Measurements from ENCODE around the gene GET4. TPM values are rescaled to one million over a fixed set of nuclear protein-coding genes. Genes with fewer than 3 reads are reported as not detected.

Gene GET4
- total RNA-seq, 1 experiment from 2014 or later = 96.7 TPM

GRCh38 chr7:834277-834676 lies 42.1 kb upstream of the GET4 start:
- CTCF ChIA-PET = no interaction called here
- POLR2A ChIA-PET (ENCODE audit: unreplicated experiment) = no interaction called here

GRCh38 chr7:835021-835420 lies 41.3 kb upstream of the GET4 start:
- Histone ChIP-seq H4K20me1 (ENCODE audit: low read length) (no peaks in the 10 kb centered on the region), H3F3A (ENCODE audit: low read length, unreplicated experiment) (no peaks in the 10 kb centered on the region), H3K9me3 (ENCODE audit: low read length) (no peaks in the 10 kb centered on the region), H3K36me3 (ENCODE audit: low read depth, low read length) (peaks cover 18% of the 10 kb centered on the region), H3K27ac (ENCODE audit: low read length) (peak overlapping the region; percentile 86), H3K4me1 (ENCODE audit: insufficient read depth, low read length) (peaks cover 56% of the 10 kb centered on the region), H3K79me2 (ENCODE audit: low read length) (peaks cover 77% of the 10 kb centered on the region), H3K9me2 (replicated peaks; ENCODE audit: low read length) (no peaks in the 10 kb centered on the region), H2AFZ (ENCODE audit: low read length) (no peak overlapping the region), H3K4me2 (ENCODE audit: low read length) (no peak overlapping the region), H3K4me3 (ENCODE audit: low read length) (no peak overlapping the region), H3K9ac (ENCODE audit: low read length) (no peak overlapping the region), H3K27me3 (ENCODE audit: low read length) (no peaks in the 10 kb centered on the region)
- ATAC-seq (no peak), DNase-seq (no peak)
- TF ChIP-seq CTCF (conservative IDR thresholded peaks at IDR 0.05; ENCODE audit: low read depth, low read length) = no peak
- no peak for TF ChIP-seq EZH2 (IDR thresholded peaks at IDR 0.05; ENCODE audit: low read length, unreplicated experiment)
- no peak for TF ChIP-seq EZH2phosphoT487 (IDR thresholded peaks at IDR 0.05; ENCODE audit: borderline replicate concordance, low read length)
- ChIA-PET CTCF (no interaction called here), POLR2A (ENCODE audit: unreplicated experiment) (no interaction called here)
- intact Hi-C loops (cut with micrococcal nuclease) = no loop called here
- BruUV-seq (replicated peaks) = no TSS peak

More at GRCh38 chr7:834277-834676, 42.1 kb upstream of the GET4 start:
- Histone ChIP-seq H3K9ac (ENCODE audit: low read length) (no peak overlapping the region), H3K36me3 (ENCODE audit: low read depth, low read length) (peaks cover 14% of the 10 kb centered on the region), H3K4me3 (ENCODE audit: low read length) (no peak overlapping the region), H3K9me2 (replicated peaks; ENCODE audit: low read length) (no peaks in the 10 kb centered on the region), H3K27ac (ENCODE audit: low read length) (peak overlapping the region; percentile 99; the same call in 1 of the 2 replicates), H3K4me1 (ENCODE audit: insufficient read depth, low read length) (peaks cover 58% of the 10 kb centered on the region), H3K79me2 (ENCODE audit: low read length) (peaks cover 83% of the 10 kb centered on the region), H3K27me3 (ENCODE audit: low read length) (no peaks in the 10 kb centered on the region), H2AFZ (ENCODE audit: low read length) (no peak overlapping the region), H3K4me2 (ENCODE audit: low read length) (no peak overlapping the region), H3K9me3 (ENCODE audit: low read length) (no peaks in the 10 kb centered on the region), H4K20me1 (ENCODE audit: low read length) (no peaks in the 10 kb centered on the region), H3F3A (ENCODE audit: low read length, unreplicated experiment) (no peaks in the 10 kb centered on the region)
- TF ChIP-seq EZH2 (IDR thresholded peaks at IDR 0.05; ENCODE audit: low read length, unreplicated experiment) = no peak
- TF ChIP-seq CTCF (conservative IDR thresholded peaks at IDR 0.05; ENCODE audit: low read depth, low read length) = no peak
- TF ChIP-seq EZH2phosphoT487 (IDR thresholded peaks at IDR 0.05; ENCODE audit: borderline replicate concordance, low read length) = no peak
- no TSS peak for BruUV-seq (replicated peaks)
- intact Hi-C loops (cut with micrococcal nuclease) = loop anchor here (5.0 kb wide), 1 partner anchor 208 kb away; the partner anchor contains the start of gene GPR146
- ATAC-seq (no peak), DNase-seq (no peak)
